GM12892 (cell line): ENCODE measurements around the gene WDFY1.

Experiments
- POLR2A ChIP-seq: IDR thresholded peaks from 2 replicates; pipeline ENCODE4 v1.6.1; 2011; ENCODE audit warnings: low read depth, low read length, control low read depth
- TAF1 ChIP-seq: IDR thresholded peaks from 2 replicates; pipeline ENCODE4 v1.6.1; 2011; ENCODE audit warnings: low read depth, mild to moderate bottlenecking, control low read depth, low read length, borderline replicate concordance

- TF ChIP-seq POLR2A (no peak), TAF1 (no peak)
Measured at GRCh38 chr2:223918671-223919134, 26.4 kb downstream of the WDFY1 start.
